Muscle of back (tissue), 11 donors: ENCODE data around the gene BAZ1A. TPM values are rescaled to one million over a fixed set of nuclear protein-coding genes. Genes with fewer than 3 reads are reported as not detected.
A peak's percentile ranks its signal among the peaks of the same experiment; 100 is the strongest.

ENCODE experiments used
- DNase-seq, 3 donors: peaks; one replicate each; pipeline versions ENCODE4 v3.0.0 to v3.0.0-alpha.2; 2013
- polyA plus RNA-seq, 10 donors: library from polyadenylated mRNA; unstranded; fragments of 120-200 nt; gene quantifications; one replicate each; pipeline ENCODE4 v1.2.1, GENCODE V29; 2013; ENCODE audit not compliant: insufficient read length in 10 of 10

Gene BAZ1A
- polyA plus RNA-seq, 10 donors = 14.5 to 29.0 (median 23.2) TPM

DNA sequence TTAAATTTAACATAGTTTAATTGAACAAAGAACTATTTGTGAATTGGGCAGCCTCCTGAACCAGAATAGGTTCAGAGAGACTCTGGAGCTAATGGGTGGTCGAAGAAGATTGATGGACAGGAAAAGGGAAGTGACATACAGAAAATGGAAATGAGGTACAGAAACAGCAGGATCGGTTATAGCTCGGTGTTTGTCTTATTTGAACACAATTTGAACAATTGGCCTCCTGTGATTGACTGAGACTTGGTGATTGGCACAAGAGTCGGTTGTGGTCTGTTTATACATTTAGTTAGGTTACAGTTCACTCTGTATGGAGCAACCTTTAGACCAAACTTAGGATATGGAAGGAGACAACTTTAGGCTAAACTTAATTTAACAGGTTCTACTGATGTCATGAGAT lies 142.4 kb downstream of the BAZ1A start:
- no peak for DNase-seq

DNA sequence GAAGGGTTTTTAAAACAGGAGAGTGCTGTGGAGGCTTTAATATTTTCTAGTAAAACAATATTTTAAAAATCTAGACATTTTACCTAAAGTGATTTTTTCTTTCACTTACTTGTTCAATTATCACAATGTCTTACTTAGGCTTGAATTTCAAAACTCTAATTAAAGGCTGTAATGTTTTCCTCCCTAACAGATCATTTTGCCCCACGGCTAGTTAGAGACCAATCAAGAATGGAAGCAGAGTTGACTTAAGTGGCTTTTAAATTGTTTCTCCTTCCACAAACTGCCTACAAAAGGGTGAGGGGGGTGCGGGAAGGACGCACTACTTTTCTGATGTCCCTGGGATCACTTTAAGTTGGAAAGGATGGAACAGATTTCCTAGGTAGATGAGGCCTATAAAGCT lies 151.3 kb downstream of the BAZ1A start:
- no peak for DNase-seq

- peak; percentile 58 to 86 (median 68) for DNase-seq
These were observed 152.2 kb downstream of the BAZ1A start for GRCh38 chr14:34722723-34723545.

GRCh38 chr14:34721129-34721528 lies 154.0 kb downstream of the BAZ1A start:
- no peak for DNase-seq

DNA sequence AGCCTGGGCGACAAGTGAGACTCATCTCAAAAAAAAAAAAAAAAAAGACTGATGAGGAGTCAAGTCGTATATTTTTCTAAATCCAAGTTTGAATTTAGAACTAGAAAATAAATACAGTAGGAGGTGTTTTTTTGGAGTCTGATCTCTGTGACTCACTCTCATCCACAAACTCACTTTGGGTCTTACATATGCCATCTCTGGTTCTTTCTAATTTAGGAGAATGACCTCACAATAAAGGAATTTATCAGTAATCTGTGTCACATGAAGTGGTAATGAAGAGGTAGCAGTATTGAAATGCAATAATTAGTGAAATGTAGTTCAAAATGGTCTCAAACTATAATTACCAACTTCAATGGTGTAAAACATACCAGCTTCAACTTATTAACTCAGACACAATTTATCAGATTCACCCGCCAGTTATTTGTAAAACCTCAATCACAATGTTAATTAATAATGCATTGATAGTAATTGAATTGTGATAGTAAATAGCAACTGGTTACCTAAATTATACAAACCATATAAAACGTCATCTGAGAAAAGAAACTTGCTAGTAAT lies 156.3 kb downstream of the BAZ1A start:
- peak in 1 of 3 donors; percentile 53 for DNase-seq

DNA sequence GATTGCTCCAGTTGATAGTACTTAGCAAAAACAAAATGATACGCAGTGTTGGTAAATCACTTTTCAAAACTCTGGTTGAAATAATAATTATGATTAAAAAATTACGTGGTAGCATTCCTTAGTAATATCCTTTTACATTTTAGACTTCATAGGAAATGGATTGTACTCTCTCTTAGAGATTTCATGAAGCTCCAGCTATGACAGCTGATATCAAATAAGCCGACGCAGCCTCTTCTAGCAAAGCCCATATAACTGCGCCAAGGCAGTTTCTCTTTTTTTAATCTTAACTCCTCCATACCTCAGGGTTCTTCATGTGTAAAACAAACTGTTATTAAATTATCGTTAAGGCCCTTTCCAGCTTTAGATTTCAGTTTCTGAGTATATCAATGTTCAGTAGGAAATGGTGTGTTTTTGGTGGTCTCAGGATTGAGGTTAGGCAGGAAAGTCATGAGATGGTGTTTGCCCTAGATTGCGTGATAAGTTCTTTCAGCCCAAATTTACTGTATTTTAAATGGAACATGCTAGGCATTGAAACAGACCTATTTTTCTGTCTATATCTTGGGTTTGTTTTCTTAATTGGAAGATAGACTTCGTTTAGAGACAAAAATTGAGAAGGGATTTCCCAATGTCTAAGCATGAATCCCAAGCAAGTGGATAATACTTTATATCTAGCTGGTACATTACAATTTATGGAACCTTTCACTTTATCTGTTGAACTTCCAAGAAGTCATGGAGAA lies 159.9 kb downstream of the BAZ1A start:
- peak in 2 of 3 donors; percentile 27 to 59 for DNase-seq

- DNase-seq = peak; percentile 78 to 92 (median 79)
These were observed 160.6 kb downstream of the BAZ1A start, which contains the start of gene CFL2 for GRCh38 chr14:34714320-34715126. Gene CFL2 (minus strand): TSS chr14:34714593. CDS start chr14:34714540, 53 bp downstream.

DNA sequence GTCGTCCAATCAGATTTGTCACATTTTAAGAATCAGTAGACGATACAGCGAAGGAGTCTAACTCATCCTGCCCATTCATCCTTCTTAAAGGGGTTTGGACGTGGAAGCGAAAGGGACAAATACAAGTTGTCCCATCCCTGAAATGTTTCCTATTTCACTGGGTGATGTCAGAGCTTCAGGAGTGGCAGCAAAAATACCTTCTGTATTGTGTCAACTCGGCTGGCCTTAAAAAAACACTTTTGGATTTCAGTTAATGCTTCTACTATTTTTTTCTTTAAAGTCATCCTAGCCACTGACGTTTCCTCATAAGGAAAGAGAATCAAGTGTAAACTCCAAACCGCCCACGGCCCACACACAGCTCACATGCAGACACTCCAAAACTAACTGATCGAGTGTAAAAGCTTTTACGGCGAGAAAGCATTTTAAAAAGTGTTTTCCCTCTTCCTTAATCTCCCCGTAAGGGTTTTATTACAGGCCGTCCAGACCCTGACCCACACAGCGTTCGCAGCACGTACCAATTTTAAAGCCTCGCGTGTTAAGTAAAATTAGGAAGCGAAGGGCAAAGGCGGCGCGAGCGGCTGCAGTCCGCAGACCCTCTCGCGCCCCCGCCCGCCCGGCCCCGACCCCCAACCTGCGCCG lies 161.4 kb downstream of the BAZ1A start:
- DNase-seq = peak; percentile 71 to 87 (median 78)

GRCh38 chr14:34713122-34713680 lies 162.0 kb downstream of the BAZ1A start:
- no peak for DNase-seq

GRCh38 chr14:34711796-34712712 lies 163.1 kb downstream of the BAZ1A start:
- peak in 2 of 3 donors; percentile 24 to 49 for DNase-seq

DNA sequence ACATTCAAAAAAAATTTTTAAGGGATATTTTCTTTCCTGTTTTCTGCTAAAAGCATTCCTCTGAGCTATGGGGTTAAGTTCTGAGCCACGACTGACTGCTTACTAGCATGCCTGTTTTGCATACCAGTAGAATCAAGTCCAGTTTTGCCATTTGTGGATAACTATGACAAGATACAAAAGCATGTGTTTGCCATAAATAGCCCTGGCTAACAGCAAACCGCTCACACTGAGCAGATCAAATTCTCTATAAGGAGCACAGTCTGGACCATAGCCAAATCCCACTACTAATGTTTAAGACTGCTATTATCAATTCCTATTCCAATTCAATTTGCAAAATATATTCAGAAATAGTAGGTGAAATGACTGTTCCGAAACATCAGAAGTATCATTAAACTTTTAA lies 164.0 kb downstream of the BAZ1A start:
- peak; percentile 81 to 94 (median 87) for DNase-seq

- DNase-seq = peak in 1 of 3 donors; percentile 47
These were observed 164.4 kb downstream of the BAZ1A start for GRCh38 chr14:34710744-34711143.

DNA sequence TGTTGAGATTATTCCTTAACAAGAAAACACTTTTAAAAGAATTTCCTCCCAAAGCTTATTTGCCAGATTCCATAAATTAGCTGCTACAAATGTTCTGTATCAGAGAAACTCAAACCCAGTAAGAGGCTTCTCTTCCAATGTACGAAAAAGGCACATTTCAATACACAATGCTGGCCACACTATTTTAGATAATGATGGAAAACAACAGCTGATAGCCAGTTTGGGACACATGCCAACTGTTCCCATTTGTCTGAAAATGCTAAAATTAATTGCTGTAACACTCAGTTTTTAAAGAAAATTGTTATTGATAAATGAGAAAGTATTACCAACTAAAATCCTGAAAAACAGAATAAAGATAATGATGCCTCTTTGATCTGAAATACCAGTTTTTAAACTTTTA lies 165.2 kb downstream of the BAZ1A start:
- DNase-seq = peak in 2 of 3 donors; percentile 34 to 58

DNA sequence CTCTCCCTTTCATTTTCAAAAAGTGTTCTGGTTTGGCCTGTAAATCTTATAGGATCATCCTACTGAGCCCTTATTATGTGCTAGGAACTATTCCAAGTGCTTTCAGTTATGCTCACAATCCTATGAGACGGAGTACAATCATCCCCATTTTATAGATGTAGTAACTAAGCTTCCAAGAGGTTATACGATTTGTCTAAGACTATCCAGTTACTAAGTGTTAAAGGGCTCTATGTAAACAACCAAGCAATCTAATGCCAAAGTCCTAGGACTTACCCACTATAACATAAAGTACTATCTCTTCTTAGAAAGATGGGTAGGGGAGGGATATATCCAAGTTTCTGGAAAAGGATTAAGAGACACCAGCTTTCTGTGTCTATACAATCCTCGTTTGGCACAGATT lies 167.4 kb downstream of the BAZ1A start:
- DNase-seq = no peak

Other genes starting within 250 kb of the BAZ1A start
- gene SNX6, start 245.2 kb downstream of the BAZ1A start, polyA plus RNA-seq = 10 to 100 TPM; 69.8 to 85.4 (median 79.5) TPM
- 1,000 to 10,000 TPM in 2 of 10 donors, 100 to 1,000 TPM in 8; 482 to 1,171 (median 692) TPM for gene CFL2, start 160.8 kb downstream of the BAZ1A start, polyA plus RNA-seq
- gene SRP54, start 107.6 kb upstream of the BAZ1A start, polyA plus RNA-seq = 10 to 100 TPM; 38.3 to 54.7 (median 46.8) TPM
- 10 to 100 TPM; 30.8 to 43.3 (median 36.6) TPM for gene FAM177A1, start 170.9 kb upstream of the BAZ1A start, polyA plus RNA-seq
- 10 to 100 TPM; 37.7 to 51.4 (median 46.7) TPM for gene PPP2R3C, start 246.6 kb upstream of the BAZ1A start, polyA plus RNA-seq
- 10 to 100 TPM; 14.5 to 21.3 (median 18.6) TPM for gene PRORP, start 247.2 kb upstream of the BAZ1A start, polyA plus RNA-seq